Ecto neural progenitor cell (in vitro differentiated cells): ENCODE data around the gene CAD.

Source experiments
- DNase-seq: peaks from one replicate; pipeline ENCODE4 v3.0.0-alpha.2; 2018; ENCODE audit warnings: low spot score

Gene CAD

DNA sequence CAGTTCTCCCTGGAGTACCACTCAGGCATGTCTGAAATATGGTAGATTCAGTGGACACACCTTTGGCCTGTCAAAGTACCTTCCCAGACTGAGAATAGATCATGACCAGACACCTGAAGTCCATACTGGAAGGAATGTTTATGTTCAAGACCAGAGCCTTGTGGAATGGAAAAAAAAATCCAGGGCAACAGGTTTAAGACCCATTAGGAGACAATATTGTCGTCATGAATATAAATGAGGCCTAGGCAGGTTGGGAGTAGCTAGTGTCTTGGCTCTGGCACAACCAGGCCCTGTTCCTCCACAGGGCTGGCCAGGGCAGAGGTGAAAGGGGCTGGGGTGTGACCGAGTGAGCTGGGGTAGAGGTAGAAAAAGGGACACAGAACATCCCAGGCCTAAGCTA is 18.5 kb upstream of the CAD start:
- DNase-seq = no peak

DNA sequence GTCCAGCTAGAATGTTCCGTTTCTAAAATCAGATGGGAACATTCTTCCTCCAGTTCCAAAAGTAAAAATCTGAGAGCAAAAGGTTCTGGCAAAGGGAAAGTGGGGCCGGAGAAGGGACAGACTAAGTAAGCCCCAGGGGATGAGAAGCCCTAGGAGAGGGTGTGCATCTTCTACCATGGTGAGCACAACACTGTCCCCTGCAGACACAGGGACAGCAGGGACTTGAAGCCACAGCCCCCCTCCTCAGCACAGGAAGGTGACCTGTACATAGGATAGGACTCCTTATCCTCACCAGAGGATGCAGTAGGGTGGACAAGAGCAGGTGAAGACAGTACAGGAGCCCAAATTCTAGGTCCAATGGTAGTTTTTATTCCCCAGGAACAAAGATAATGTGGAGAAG is 17.9 kb upstream of the CAD start:
- no peak for DNase-seq

DNA sequence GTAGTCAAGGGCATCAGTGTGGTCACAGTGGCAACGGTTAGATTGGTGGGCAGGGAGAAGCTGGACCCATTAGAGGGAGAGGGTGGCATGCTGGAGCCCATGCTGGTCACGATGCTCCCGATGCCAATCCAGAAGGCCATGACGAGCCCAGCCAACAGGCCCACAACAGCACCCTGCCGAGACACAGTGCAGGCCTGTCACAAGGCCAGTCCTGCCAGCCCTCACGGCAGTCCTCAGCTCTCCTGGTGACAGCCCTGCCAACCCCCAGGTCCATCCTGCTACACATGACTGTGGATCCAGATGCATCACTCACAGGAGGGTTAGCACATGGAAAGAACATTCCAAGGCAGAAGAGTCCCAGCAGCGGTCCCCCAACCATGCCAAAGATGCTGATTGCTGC is 15.5 kb upstream of the CAD start:
- DNase-seq = no peak

DNA sequence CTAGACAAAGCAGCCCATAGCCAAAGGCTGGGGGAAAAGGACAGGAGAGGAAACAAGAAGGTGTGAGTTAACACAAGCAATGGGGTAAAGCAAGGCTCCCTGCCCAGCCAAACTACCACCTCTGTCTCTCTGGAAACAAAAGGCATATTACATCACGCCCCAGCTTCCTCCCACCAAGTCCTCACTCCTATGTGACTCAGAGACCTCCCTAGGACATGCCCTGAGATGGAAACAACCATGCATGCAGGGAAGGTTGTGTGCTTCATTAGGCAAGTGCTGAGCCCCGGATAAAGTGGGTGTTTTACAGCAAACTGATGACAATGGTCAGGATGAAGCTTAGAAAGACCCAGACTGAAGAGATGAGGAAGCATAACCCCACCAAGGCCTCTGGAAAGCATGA is 14.3 kb upstream of the CAD start:
- DNase-seq = no peak

DNA sequence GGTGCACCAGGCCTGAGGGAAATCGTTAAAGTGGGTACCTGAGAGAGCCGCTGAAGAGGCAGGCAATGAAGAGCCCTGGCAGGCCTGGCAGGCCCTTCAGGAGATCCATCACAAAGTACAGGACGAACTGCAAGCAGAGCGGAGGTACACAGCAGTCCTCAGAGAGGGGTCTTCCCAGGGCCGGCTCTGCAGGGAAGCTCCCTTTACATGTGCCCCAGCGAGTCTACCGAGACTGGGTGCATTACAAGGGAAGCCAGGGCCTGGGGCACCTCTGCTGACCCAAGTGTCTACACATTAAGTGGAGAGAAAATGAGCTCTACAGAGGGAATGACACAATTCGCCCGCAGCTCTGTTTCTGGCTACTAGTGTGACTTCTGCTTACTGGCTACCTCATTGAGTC is 13.4 kb upstream of the CAD start:
- no peak for DNase-seq

DNA sequence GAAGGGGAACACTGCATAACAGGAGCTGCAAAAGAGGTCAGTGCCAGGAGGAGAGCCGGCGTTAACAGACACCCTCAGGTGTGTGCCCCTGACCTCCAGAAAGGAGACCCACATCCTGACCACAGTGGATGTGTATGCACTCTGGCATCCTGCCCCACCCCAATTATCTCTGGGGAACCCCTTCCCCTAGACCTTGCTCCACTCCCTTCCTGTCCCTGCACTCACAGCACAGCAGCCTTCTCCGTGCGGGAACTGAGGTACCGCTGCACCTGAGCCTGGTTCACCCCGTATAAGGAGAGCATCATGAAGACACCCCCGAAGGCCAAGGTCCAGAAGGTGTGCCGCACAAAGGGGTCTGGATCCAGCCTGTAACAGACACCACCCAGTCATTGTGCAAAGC is 12.6 kb upstream of the CAD start:
- DNase-seq = no peak

DNA sequence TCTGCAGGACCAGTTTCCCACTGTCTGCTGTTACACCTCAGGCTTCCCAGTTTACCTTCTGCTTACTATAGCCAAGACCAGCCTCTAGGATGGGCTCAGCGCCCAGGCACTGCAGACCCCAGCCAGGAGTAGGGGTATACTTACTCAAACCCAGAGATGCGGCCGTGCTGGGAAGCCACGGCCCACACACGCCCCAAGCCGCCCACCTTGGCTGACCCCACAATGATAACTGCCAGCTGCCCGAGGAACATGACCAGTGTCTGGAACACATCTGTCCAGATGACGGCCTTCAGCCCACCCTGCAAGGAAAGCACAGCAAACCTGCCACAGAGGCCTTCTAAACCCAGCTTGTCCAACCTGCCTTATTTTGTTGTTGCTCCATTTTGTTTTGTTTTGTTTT is 12.0 kb upstream of the CAD start:
- no peak for DNase-seq

GRCh38 chr2:27206346-27206745 is 10.8 kb upstream of the CAD start:
- no peak for DNase-seq

DNA sequence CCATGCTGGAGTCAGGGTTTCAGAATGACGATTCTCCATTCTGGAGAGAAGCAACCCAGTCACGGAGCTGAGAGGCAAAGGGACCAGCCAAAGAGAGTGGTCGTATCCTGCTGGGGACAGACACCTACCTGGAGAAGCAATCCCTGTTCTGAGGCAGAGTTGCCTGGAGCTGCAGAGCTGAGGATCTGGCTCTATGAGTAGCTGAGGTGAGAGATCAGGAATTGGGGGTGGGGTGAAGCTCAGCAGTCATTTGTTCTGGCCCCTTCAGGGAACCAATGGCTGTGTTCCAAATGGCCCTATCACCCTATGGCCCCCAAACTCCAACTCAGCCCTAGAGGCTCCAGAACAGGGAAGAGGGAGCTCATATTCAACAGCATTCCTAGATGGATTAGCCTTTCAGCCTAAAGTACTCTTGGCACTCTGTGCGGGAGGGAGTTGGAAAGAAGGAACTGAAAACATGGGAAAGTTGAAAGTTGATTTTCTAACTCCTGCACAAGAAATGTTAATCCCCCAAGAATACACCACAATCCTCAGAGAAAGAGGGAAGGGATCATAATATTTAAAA is 8.6 kb upstream of the CAD start:
- no peak for DNase-seq

- DNase-seq = no peak
Observed at GRCh38 chr2:27209621-27210401, 7.4 kb upstream of the CAD start.

DNA sequence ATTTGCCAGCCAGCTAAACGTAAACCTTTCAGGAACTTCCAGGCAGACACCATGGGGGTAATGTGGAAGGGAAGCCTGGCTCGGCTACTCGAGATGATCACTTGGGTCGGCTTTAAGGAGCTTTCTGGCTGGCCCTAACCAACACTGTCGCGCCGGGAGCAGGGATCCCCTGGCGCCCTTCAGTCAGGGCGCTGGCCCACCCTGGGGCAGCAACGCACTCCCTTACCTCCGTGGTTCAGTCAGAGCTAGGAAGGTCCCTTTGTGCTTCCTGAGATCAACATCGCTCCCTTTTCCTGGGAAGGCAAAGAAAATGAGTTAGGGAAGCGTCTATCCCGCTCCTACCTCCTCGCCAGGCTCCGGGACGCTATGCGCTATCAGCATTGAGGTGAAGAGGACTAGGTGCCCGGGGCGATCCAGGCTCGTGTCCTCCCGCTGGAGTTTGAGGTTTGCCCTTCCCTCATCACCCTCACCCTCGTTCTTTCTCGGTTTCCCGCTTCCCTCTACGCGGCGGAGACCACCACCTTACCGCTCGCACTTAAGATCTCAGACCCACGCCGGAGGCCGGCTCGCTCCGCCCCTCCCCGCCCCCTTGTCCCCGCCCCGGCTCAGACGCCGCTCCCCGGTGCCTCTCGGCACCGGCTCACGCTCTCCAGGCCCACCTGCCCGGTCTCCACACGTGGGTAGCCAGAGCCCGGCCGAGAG is 5.8 kb upstream of the CAD start:
- peak; percentile 57 for DNase-seq

DNA sequence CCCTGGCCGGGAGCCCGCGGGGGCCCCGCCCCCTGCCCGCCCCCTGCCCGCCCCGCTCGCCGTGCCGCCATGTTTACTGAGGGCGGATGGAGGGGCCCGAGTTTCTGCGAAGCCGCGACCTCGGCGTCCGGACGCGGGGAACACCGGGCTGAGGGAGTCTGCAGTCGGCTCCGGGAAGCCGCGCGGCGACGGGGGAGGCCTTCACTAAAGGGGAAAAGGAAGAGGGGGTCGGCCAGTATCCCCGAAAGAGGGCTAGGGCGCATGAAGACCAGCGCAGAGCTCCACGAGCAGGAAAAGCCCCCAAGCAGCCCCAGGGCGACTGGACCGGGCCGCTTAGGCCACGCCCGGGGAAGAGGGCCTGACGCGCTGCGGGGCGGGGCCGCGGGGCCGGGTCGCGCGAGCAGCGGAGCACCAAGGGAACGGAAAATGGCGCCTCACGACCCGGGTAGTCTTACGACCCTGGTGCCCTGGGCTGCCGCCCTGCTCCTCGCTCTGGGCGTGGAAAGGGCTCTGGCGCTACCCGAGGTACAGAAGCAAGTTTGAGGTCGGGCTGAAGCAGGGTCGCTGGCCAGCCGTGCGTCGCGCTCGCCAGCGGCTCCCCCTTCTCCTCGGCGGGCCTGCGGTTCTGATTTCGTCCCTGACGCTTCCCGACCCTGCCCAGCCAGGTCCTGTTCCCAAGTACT is 5.1 kb upstream of the CAD start, which contains the start of the genes ATRAID and SLC5A6:
Gene ATRAID (plus strand): TSS at position 99 of the 683 bp plus-strand sequence. CDS start 328 bp downstream, at position 427.
Gene SLC5A6 (minus strand): TSS at position 326 of the 683 bp plus-strand sequence. CDS start 4,618 bp downstream, outside the sequence.
- DNase-seq = peak; percentile 93

DNA sequence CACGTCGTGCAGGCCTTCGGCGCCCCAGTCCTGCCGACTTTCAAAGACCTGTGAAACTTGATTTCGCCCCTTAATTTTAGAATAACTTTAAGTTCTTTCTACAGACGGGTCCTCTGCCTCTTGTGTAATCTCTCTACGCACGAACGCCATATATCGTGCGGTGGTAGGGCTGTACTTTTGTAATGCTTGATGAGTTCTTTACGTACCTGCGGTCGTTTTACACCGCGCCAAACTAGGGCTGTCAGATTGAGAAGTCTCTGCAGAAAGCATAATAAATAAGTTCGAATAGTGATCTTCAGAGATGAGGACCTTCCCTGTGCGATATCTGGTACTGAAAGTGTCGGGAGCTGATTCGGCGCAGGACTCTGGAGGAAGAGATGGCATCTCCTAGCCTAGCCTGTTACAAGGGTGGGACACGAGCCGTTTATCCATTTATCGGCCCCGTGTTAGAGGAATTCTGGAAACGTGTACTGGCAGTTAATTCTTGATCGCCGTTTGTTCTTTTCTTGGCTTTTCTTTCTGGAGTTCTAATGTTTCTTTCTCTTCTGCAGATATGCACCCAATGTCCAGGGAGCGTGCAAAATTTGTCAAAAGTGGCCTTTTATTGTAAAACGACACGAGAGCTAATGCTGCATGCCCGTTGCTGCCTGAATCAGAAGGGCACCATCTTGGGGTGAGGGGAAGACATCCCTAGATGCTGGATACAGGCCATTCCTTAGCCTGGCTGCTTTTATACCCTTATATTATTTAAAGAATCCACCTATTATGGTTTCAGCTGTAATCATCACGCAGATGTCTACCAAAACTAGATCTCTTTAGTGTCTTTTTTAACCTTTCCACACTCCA is 4.3 kb upstream of the CAD start:
- DNase-seq = no peak

GRCh38 chr2:27214941-27215340 is 2.2 kb upstream of the CAD start:
- DNase-seq = no peak

- DNase-seq = no peak
Observed at GRCh38 chr2:27216416-27217137, 592 bp upstream of the CAD start.

DNA sequence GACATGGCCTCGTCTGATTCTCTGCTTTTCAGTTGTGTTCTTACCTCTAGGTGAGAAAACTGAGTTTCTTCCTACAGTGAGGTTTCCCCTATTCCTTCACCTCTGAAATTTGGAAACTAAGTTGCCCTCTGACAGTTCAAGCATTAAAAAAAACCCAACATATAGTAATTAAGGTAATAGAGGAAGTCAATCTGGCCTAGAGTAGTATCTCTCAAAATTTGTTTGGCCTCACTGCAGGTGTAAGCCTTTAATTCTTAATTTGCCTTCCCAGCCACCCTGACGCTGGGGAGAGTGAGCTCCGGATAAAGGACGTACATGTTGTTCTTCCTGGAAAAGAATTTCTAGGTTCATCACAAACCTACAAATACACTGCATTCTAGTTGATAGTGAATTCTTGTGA is 1.4 kb downstream of the CAD start:
- no peak for DNase-seq

- DNase-seq = no peak
Observed at GRCh38 chr2:27219091-27219490, 1.9 kb downstream of the CAD start.

- no peak for DNase-seq
Observed at GRCh38 chr2:27220091-27220490, 2.9 kb downstream of the CAD start.

DNA sequence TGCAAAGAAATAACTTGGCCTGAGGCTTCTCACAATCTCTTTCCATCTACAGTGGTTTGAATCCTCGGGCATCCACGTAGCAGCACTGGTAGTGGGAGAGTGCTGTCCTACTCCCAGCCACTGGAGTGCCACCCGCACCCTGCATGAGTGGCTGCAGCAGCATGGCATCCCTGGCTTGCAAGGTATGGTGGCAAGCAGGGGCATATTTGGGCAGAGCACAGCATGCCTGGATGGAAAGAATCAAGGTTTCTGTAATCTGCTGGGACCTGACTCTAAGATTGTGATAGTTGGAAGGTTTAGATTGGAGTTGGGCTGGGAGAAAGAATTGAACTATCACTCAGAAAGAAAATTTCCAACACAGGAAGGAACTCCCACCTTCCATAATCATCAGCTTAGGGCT is 4.0 kb downstream of the CAD start:
- no peak for DNase-seq

DNA sequence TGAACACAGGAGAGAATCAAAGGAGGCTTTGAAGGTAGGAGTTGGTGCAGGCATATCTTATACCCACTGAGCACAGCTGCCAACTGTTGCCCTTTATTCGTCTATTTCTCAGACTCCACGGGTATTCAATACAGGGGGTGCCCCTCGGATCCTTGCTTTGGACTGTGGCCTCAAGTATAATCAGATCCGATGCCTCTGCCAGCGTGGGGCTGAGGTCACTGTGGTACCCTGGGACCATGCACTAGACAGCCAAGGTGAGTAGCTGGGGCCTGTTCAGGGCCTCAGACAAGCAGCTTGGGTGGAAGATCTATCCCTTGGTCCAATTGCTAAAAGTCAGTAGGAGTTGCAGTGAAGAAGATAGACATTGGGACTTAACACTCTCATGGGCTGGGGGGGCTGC is 5.2 kb downstream of the CAD start:
- DNase-seq = no peak

DNA sequence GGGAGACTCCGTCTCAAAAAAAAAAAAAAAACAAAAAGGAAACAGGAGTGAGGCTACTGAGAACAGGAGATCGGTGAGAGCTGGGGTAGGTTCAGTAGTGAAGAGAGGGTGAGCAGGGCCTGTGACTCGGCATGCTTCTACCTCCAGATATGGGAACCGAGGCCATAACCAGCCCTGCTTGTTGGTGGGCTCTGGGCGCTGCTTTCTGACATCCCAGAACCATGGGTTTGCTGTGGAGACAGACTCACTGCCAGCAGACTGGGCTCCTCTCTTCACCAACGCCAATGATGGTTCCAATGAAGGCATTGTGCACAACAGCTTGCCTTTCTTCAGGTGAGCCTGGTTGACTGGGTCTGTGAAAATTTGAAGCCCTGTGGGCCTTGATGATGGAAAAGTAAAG is 6.2 kb downstream of the CAD start:
- DNase-seq = no peak
